IMR-90 (cell line): ENCODE data around the gene NR6A1. TPM values are rescaled to one million over a fixed set of nuclear protein-coding genes. Genes with fewer than 3 reads are reported as not detected.

Experiments
- ATAC-seq: fragments of 200-7000 bp; cut with Tn5 transposase; 2 replicates; pipeline ENCODE4 v1.9.1; 2020; ENCODE audit warnings: low read depth, mild to moderate bottlenecking, moderate library complexity
- BruUV-seq: library from RNA; stranded (reverse); fragments of 400-500 nt; replicated peaks from 2 replicates; lab custom pipeline; 2021; lab: Mats Ljungman, UMichigan
- CTCF ChIA-PET: fragments of 300-600 bp; formaldehyde crosslinking; extraction: SDS; loops from one replicate; lab custom pipeline; 2021; ENCODE audit warnings: antibody characterized with exemption; lab: Yijun Ruan, JAX
- POLR2A ChIA-PET: fragments of 300-600 bp; sonication (Branson Sonifier 250); formaldehyde crosslinking; loops from one replicate; lab custom pipeline; 2022; ENCODE audit warnings: antibody characterized with exemption; ENCODE audit not compliant: unreplicated experiment; lab: Charles Lee
- DNase-seq: peaks from one replicate; pipeline ENCODE4 v3.0.0; 2013
- H2AFZ ChIP-seq: replicated peaks from 2 replicates; pipeline ENCODE3; 2013; ENCODE audit warnings: low read length, mild to moderate bottlenecking; ENCODE audit not compliant: poor library complexity
- H2AK5ac ChIP-seq: 2 replicates; pipeline ENCODE4 v1.6.1; 2013; ENCODE audit warnings: low read depth, low read length, inconsistent platforms
- H2AK9ac ChIP-seq: replicated peaks from 2 replicates; pipeline ENCODE3; 2013; ENCODE audit warnings: mild to moderate bottlenecking, low read depth, low read length, moderate library complexity; ENCODE audit not compliant: poor library complexity
- H2BK120ac ChIP-seq: 2 replicates; pipeline ENCODE4 v1.6.1; 2013; ENCODE audit warnings: low read depth, low read length, inconsistent platforms
- H2BK15ac ChIP-seq: 3 replicates; pipeline ENCODE4 v1.6.1; 2013; ENCODE audit warnings: low read depth, low read length, inconsistent platforms
- H2BK20ac ChIP-seq: 2 replicates; pipeline ENCODE4 v1.6.1; 2013; ENCODE audit warnings: low read depth, mild to moderate bottlenecking, inconsistent platforms, low read length, moderate library complexity
- H2BK5ac ChIP-seq: 2 replicates; pipeline ENCODE4 v1.6.1; 2013; ENCODE audit warnings: mild to moderate bottlenecking, low read depth, low read length, inconsistent platforms; ENCODE audit not compliant: poor library complexity, severe bottlenecking
- H3K14ac ChIP-seq: replicated peaks from 2 replicates; pipeline ENCODE4 v1.6.1; 2013; ENCODE audit warnings: low read depth, low read length, inconsistent platforms
- H3K18ac ChIP-seq: 2 replicates; pipeline ENCODE4 v1.6.1; 2013; ENCODE audit warnings: low read depth, low read length, control low read depth
- H3K23ac ChIP-seq: 2 replicates; pipeline ENCODE4 v1.6.1; 2013; ENCODE audit warnings: low read depth, low read length, inconsistent platforms
- H3K27ac ChIP-seq: 2 replicates; pipeline ENCODE4 v1.5.1; 2013; ENCODE audit warnings: mild to moderate bottlenecking, control low read depth, low read length; ENCODE audit not compliant: insufficient read depth
- H3K27me3 ChIP-seq: 2 replicates; pipeline ENCODE4 v1.6.1; 2013; ENCODE audit warnings: low read length; ENCODE audit not compliant: control insufficient read depth, insufficient read depth
- H3K36me3 ChIP-seq: 2 replicates; pipeline ENCODE4 v1.6.1; 2013; ENCODE audit warnings: low read length, mixed read lengths; ENCODE audit not compliant: control insufficient read depth, insufficient read depth
- H3K4ac ChIP-seq: 2 replicates; pipeline ENCODE4 v1.6.1; 2013; ENCODE audit warnings: low read depth, low read length, inconsistent platforms
- H3K4me1 ChIP-seq: 2 replicates; pipeline ENCODE4 v1.6.1; 2013; ENCODE audit warnings: low read length, mixed read lengths; ENCODE audit not compliant: control insufficient read depth, insufficient read depth
- H3K4me2 ChIP-seq: 2 replicates; pipeline ENCODE4 v1.6.1; 2013; ENCODE audit warnings: low read depth, mild to moderate bottlenecking, control low read depth, low read length, moderate library complexity
- H3K4me3 ChIP-seq: 2 replicates; pipeline ENCODE4 v1.5.1; 2013; ENCODE audit warnings: low read depth, mild to moderate bottlenecking, control low read depth, low read length, moderate library complexity; ENCODE audit not compliant: insufficient read depth
- H3K56ac ChIP-seq: 2 replicates; pipeline ENCODE4 v1.6.1; 2013; ENCODE audit warnings: low read length, inconsistent platforms; ENCODE audit not compliant: insufficient read depth; ENCODE audit errors: extremely low read depth
- H3K79me1 ChIP-seq, 2 experiments: 2 replicates each; pipeline ENCODE4 v1.6.1; 2013; ENCODE audit warnings: low read length in 2 of 2, inconsistent platforms in 1 of 2, low read depth in 1 of 2
- H3K9ac ChIP-seq: 2 replicates; pipeline ENCODE4 v1.6.1; 2013; ENCODE audit warnings: low read depth, low read length, control low read depth
- H3K9me1 ChIP-seq: 2 replicates; pipeline ENCODE4 v1.6.1; 2013; ENCODE audit warnings: low read length, inconsistent platforms; ENCODE audit not compliant: insufficient read depth
- H3K9me3 ChIP-seq: 2 replicates; pipeline ENCODE4 v1.6.1; 2013; ENCODE audit warnings: low read length; ENCODE audit not compliant: control insufficient read depth, insufficient read depth
- H4K20me1 ChIP-seq: 2 replicates; pipeline ENCODE4 v1.6.1; 2013; ENCODE audit warnings: low read length, inconsistent platforms; ENCODE audit not compliant: insufficient read depth
- H4K5ac ChIP-seq: 2 replicates; pipeline ENCODE4 v1.6.1; 2013; ENCODE audit warnings: mild to moderate bottlenecking, low read depth, low read length, control low read depth
- H4K8ac ChIP-seq, 2 experiments: 2 replicates each; pipeline ENCODE4 v1.6.1; 2013; ENCODE audit warnings: low read depth in 2 of 2, low read length in 2 of 2, control low read depth in 1 of 2, inconsistent platforms in 1 of 2
- H4K91ac ChIP-seq: 2 replicates; pipeline ENCODE4 v1.6.1; 2013; ENCODE audit warnings: low read depth, low read length, inconsistent platforms; ENCODE audit not compliant: insufficient read depth
- BHLHE40 ChIP-seq: fragments of 150-350 bp; IDR thresholded peaks from 2 replicates; pipeline ENCODE4 v1.6.1; 2016; ENCODE audit warnings: mild to moderate bottlenecking, low read depth, low read length
- CEBPB ChIP-seq: IDR thresholded peaks from 2 replicates; pipeline ENCODE4 v1.6.1; 2012; ENCODE audit warnings: low read depth, low read length, improper control_type of control experiment
- CHD1 ChIP-seq: IDR thresholded peaks from 2 replicates; pipeline ENCODE4 v1.6.1; 2012; ENCODE audit warnings: low read depth, low read length, improper control_type of control experiment
- ELK1 ChIP-seq: fragments of 150-350 bp; IDR thresholded peaks from 2 replicates; pipeline ENCODE4 v1.6.1; 2016; ENCODE audit warnings: low read depth, mild to moderate bottlenecking, low read length, moderate library complexity, borderline replicate concordance
- FOS ChIP-seq: fragments of 150-350 bp; IDR thresholded peaks from 2 replicates; pipeline ENCODE4 v1.6.1; 2016; ENCODE audit warnings: low read depth, low read length
- MAFK ChIP-seq: IDR thresholded peaks from 2 replicates; pipeline ENCODE4 v1.6.1; 2012; ENCODE audit warnings: low read depth, low read length, improper control_type of control experiment
- MXI1 ChIP-seq: IDR thresholded peaks from 2 replicates; pipeline ENCODE4 v1.6.1; 2012; ENCODE audit warnings: low read depth, mild to moderate bottlenecking, low read length, moderate library complexity, borderline replicate concordance
- RAD21 ChIP-seq: IDR thresholded peaks from 2 replicates; pipeline ENCODE4 v1.6.1; 2012; ENCODE audit warnings: low read length, improper control_type of control experiment
- RCOR1 ChIP-seq: IDR thresholded peaks from 2 replicates; pipeline ENCODE4 v1.6.1; 2012; ENCODE audit warnings: mild to moderate bottlenecking, low read length, improper control_type of control experiment; ENCODE audit not compliant: insufficient replicate concordance
- RFX5 ChIP-seq: IDR thresholded peaks from 2 replicates; pipeline ENCODE4 v1.8.0; 2012; ENCODE audit warnings: low read depth, mild to moderate bottlenecking, low read length, moderate library complexity
- SMC3 ChIP-seq: fragments of 150-350 bp; IDR thresholded peaks from 2 replicates; pipeline ENCODE4 v1.6.1; 2016; ENCODE audit warnings: low read depth, mild to moderate bottlenecking, antibody characterized with exemption, low read length, moderate library complexity
- WGBS, 2 experiments: methylation state at CpG; one replicate each; pipeline versions ENCODE4 v1.1.5 to v1.1.7; 2013; ENCODE audit warnings: missing lambda C conversion rate in 2 of 2; ENCODE audit not compliant: insufficient read length in 1 of 2; ENCODE audit errors: extremely low coverage in 2 of 2; 5-methylcytosine and 5-hydroxymethylcytosine counted together
- dilution Hi-C: fragments of 300-500 bp; cut with HindIII; formaldehyde crosslinking; loops from one replicate; pipeline ENCODE4 v1.14.3; 2018; ENCODE audit warnings: low sequenced_read_pairs; ENCODE audit not compliant: unreplicated experiment
- in situ Hi-C: fragments of 300-500 bp; cut with MboI; formaldehyde crosslinking; loops from 3 replicates; pipeline ENCODE4 v1.14.3; 2019; ENCODE audit warnings: low sequenced_read_pairs, inconsistent platforms, mixed read lengths
- intact Hi-C: fragments of 100-400 bp; cut with micrococcal nuclease; formaldehyde crosslinking; loops from 2 replicates; pipeline ENCODE4 v1.10.0; 2022
- polyA plus RNA-seq, 3 experiments: library from polyadenylated mRNA; depleted of rRNA; stranded (reverse); fragments of >200 nt; gene quantifications; 2 replicates each; pipeline ENCODE4 v1.2.3, GENCODE V29; 2012; ENCODE audit warnings: low replicate concordance in 1 of 3
- total RNA-seq: library from RNA; depleted of rRNA; stranded (reverse); fragments of >200 nt; gene quantifications from 2 replicates; pipeline ENCODE4 v1.2.3, GENCODE V29; 2012
- TF ChIP-seq, protein P1 (sequence below): fragments of 150-350 bp; IDR thresholded peaks from 2 replicates; pipeline ENCODE4 v1.6.1; 2017; ENCODE audit warnings: mild to moderate bottlenecking, antibody characterized with exemption, low read length, low read depth
- TF ChIP-seq, protein P2 (sequence below): conservative IDR thresholded peaks from 2 replicates; pipeline ENCODE4 v1.5.1; 2012; ENCODE audit warnings: mild to moderate bottlenecking, low read depth, low read length, improper control_type of control experiment

The NR6A1 gene
- total and polyA plus RNA-seq, 2 of the 4 experiments (the other 2 are of a cell fraction) = 0.14 to 0.36 TPM

- no peak overlapping the region for H3K4me2 ChIP-seq
- H3K27ac ChIP-seq = no peak overlapping the region
- H3K9me3 ChIP-seq = no peaks in the 10 kb centered on the region
- H2AK5ac ChIP-seq = no peak overlapping the region
- in situ Hi-C loops = loop anchor here (5.0 kb wide), 1 partner anchor 95 kb away; no protein-coding TSS in a partner anchor
- no peak overlapping the region for H3K23ac ChIP-seq
- ChIA-PET CTCF (interaction anchor here (0.5 to 3.6 kb wide), 30 partner anchors 10 to 196 kb away, joined by 3 to 53 read pairs (median 3); no protein-coding TSS in a partner anchor), POLR2A (interaction anchor here (0.9 to 1.0 kb wide), 2 partner anchors 43 to 94 kb away, joined by 6 to 12 read pairs; no protein-coding TSS in a partner anchor)
- H3K4ac ChIP-seq = no peak overlapping the region
- no peaks in the 10 kb centered on the region for H3K36me3 ChIP-seq
- intact Hi-C loops = loop anchor here (1.0 to 10.0 kb wide), 5 partner anchors 66 to 238 kb away; partner anchors contain the start of genes PSMB7 and WDR38
- H4K8ac ChIP-seq = no peak overlapping the region
- peaks cover 10% of the 10 kb centered on the region for H3K27me3 ChIP-seq
- H3K4me1 ChIP-seq = peaks cover 2% of the 10 kb centered on the region
- BruUV-seq = no TSS peak
- no peak overlapping the region for H3K14ac ChIP-seq
- H2BK5ac ChIP-seq = no peak overlapping the region
- no peaks in the 10 kb centered on the region for H3K79me1 ChIP-seq
- H3K56ac ChIP-seq = no peak overlapping the region
- no peaks in the 10 kb centered on the region for H4K20me1 ChIP-seq
- H3K9me1 ChIP-seq = no peaks in the 10 kb centered on the region
- H4K91ac ChIP-seq = no peak overlapping the region
- no peak overlapping the region for H2BK20ac ChIP-seq
- TF ChIP-seq BHLHE40 (no peak), ELK1 (no peak), FOS (no peak), RFX5 (no peak), MXI1 (no peak), RCOR1 (no peak), RAD21 (no peak), CHD1 (no peak), CEBPB (no peak), SMC3 (no peak), MAFK (no peak)
- TF ChIP-seq, protein P1, sequence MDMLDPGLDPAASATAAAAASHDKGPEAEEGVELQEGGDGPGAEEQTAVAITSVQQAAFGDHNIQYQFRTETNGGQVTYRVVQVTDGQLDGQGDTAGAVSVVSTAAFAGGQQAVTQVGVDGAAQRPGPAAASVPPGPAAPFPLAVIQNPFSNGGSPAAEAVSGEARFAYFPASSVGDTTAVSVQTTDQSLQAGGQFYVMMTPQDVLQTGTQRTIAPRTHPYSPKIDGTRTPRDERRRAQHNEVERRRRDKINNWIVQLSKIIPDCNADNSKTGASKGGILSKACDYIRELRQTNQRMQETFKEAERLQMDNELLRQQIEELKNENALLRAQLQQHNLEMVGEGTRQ = no peak
- TF ChIP-seq, protein P2, sequence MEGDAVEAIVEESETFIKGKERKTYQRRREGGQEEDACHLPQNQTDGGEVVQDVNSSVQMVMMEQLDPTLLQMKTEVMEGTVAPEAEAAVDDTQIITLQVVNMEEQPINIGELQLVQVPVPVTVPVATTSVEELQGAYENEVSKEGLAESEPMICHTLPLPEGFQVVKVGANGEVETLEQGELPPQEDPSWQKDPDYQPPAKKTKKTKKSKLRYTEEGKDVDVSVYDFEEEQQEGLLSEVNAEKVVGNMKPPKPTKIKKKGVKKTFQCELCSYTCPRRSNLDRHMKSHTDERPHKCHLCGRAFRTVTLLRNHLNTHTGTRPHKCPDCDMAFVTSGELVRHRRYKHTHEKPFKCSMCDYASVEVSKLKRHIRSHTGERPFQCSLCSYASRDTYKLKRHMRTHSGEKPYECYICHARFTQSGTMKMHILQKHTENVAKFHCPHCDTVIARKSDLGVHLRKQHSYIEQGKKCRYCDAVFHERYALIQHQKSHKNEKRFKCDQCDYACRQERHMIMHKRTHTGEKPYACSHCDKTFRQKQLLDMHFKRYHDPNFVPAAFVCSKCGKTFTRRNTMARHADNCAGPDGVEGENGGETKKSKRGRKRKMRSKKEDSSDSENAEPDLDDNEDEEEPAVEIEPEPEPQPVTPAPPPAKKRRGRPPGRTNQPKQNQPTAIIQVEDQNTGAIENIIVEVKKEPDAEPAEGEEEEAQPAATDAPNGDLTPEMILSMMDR = no peak
- DNase-seq (no peak), ATAC-seq (no peak)
- WGBS, 2 experiments = no CpG with 5 or more reads among the region's 3 CpGs
- H3K4me3 ChIP-seq = no peak overlapping the region
- H2BK15ac ChIP-seq = no peak overlapping the region
- no peak overlapping the region for H2AFZ ChIP-seq
- dilution Hi-C loops = no loop called here
- H3K18ac ChIP-seq = no peak overlapping the region
- no peak overlapping the region for H2AK9ac ChIP-seq
- H4K5ac ChIP-seq = no peak overlapping the region
- no peak overlapping the region for H2BK120ac ChIP-seq
- H3K9ac ChIP-seq = no peak overlapping the region
These were observed 154.2 kb downstream of the NR6A1 start for GRCh38 chr9:124616961-124617360.
